GM12801 (cell line): ENCODE results near the gene OPN1LW.

Source experiments
- TF ChIP-seq, protein P1 (sequence below): IDR thresholded peaks from one replicate; pipeline ENCODE4 v1.5.1; 2011; ENCODE audit warnings: control low read depth; ENCODE audit not compliant: insufficient read length; ENCODE audit errors: extremely low read depth

Gene OPN1LW

GRCh38 chrX:154114652-154115051 is 29.4 kb upstream of the OPN1LW start:
- TF ChIP-seq, protein P1, sequence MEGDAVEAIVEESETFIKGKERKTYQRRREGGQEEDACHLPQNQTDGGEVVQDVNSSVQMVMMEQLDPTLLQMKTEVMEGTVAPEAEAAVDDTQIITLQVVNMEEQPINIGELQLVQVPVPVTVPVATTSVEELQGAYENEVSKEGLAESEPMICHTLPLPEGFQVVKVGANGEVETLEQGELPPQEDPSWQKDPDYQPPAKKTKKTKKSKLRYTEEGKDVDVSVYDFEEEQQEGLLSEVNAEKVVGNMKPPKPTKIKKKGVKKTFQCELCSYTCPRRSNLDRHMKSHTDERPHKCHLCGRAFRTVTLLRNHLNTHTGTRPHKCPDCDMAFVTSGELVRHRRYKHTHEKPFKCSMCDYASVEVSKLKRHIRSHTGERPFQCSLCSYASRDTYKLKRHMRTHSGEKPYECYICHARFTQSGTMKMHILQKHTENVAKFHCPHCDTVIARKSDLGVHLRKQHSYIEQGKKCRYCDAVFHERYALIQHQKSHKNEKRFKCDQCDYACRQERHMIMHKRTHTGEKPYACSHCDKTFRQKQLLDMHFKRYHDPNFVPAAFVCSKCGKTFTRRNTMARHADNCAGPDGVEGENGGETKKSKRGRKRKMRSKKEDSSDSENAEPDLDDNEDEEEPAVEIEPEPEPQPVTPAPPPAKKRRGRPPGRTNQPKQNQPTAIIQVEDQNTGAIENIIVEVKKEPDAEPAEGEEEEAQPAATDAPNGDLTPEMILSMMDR = no peak

GRCh38 chrX:154115071-154115470 is 29.0 kb upstream of the OPN1LW start:
- TF ChIP-seq, protein P1 = no peak

DNA sequence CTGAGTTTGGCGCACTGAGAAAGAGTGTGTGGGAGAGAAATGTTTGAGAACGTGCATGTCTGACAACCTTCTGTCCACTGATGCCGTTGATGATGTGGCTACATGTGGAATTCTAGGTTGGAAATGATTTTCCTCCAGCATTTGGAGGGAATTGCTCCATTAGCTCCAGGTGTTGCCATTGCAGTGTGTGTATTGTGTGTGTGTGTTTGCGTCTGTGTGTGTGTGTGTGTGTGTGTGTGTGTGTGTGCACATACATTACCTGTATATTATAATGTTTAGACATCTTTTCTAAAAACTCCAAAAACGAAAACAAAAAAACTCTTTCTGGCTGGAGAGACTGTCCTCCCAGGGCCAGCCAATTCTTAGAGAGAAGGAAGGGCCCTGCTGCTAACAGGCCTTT is 28.3 kb upstream of the OPN1LW start:
- TF ChIP-seq, protein P1 = no peak

DNA sequence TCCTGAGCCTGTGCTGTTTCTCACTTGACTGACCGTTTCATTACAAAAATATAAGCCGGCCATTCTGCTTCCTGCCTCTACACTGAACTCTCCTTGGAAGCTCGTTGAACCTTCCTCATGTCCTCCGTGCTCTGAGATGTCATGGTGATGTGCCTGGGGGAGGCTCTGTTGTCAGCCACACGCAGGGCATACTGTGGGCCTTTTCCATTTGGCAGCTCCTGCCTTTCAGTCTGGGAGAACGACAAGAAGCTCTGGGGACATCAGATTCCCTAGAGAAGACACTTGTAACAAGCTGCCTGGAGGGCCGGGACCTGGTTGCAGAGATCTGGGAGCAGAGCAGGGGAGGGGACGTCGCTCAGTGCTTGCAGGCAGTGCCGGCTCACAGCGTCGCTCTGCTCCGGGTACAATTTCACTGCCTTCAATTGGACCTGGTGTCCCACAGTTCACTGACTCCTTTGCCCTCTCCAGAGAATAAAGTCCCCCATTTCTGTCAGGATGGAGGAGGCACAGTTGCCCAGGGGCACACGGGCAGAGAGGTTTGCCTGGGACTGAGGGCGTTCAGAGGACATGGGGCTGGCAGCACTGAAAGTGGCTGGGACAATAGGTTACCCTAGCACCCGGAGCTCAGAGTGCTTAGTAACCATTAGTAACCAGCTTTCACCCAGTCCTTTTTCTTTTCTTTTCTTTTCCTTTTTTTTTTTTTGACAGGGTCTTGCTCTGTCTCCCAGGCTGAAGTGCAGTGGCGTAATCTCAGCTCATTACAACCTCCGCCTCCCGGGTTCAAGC is 27.4 kb upstream of the OPN1LW start:
- TF ChIP-seq, protein P1 = no peak

DNA sequence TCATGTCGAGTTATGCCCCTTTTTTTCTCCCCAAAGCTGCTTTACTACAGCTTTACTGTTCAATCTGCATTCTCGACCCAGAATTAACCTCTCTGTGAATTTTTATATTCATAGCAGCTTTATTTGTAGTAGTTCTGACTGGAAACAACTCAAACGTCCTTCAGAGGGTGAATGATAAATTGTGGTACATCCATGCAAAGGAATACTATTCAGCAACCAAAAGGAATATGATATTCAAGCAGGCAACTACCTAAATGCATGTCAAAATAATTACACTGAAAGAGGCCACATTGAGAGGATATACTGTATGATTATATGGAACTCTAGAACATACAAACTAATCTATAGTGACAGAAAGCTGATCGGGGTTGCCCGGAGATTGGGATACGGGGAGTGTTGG is 26.5 kb upstream of the OPN1LW start:
- TF ChIP-seq, protein P1 = no peak

DNA sequence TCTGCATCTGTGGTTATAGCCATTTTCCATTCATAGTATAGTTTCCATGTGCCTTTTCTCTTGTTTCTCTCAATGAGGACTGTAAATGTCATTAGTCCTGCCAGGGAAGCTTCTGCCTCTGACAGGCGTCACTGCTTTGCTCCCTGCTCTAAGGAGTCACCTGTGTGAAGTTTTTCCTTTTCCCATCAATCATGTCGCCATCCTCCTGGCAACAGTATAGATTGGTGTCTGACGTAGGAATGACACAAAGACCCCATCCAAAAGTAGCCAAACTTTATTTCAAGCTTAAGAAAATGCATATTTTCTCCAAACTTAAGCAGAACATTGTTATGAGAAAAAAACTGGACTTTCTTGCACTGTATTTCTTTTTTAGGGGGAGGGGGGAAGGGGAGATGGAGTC is 23.5 kb upstream of the OPN1LW start:
- TF ChIP-seq, protein P1 = no peak

DNA sequence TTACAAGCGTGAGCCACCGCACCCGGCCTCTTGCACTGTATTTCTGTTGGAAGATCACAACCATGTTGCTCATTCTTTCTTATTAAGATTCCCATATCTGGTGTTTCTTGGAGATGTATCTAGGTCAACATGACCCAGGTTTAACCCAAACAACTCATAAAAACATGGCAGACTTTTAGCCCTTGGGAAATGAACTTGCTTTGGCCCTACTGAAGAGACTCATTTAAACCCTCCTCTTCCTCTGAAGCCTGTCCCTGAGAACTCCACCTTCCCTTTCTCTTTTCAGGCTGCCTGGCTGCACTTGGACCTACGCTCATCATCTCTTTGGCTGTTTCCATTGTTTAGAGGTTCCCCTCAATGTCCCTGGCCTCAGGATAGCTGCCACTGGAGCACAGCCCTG is 22.8 kb upstream of the OPN1LW start:
- TF ChIP-seq, protein P1 = no peak

GRCh38 chrX:154121961-154122360 is 22.1 kb upstream of the OPN1LW start:
- TF ChIP-seq, protein P1 = no peak
